OCI-LY7 (cell line): ENCODE data around the gene CHRDL1. TPM values are rescaled to one million over a fixed set of nuclear protein-coding genes. Genes with fewer than 3 reads are reported as not detected.

Experiments used
- BruUV-seq: library from RNA; stranded (reverse); fragments of 400-500 nt; replicated peaks from 2 replicates; lab custom pipeline; 2021; lab: Mats Ljungman, UMichigan
- CTCF ChIA-PET: fragments of 300-600 bp; sonication (Branson Sonifier 250); formaldehyde crosslinking; loops from one replicate; lab custom pipeline; 2022; ENCODE audit warnings: antibody characterized with exemption; ENCODE audit not compliant: unreplicated experiment; lab: Charles Lee
- POLR2A ChIA-PET: fragments of 300-600 bp; sonication (Branson Sonifier 250); formaldehyde crosslinking; loops from one replicate; lab custom pipeline; 2022; ENCODE audit warnings: antibody characterized with exemption; lab: Charles Lee
- DNase-seq: peaks from one replicate; pipeline ENCODE4 v3.0.0-alpha.2; 2015; ENCODE audit warnings: low spot score
- H2AFZ ChIP-seq: fragments of 200-600 bp; sonication (generic), shearing (Covaris generic); 2 replicates; pipeline ENCODE4 v1.6.1; 2014; ENCODE audit warnings: mild to moderate bottlenecking, antibody characterized with exemption, low read length, moderate library complexity
- H3K27ac ChIP-seq: fragments of 200-600 bp; sonication (generic); 2 replicates; pipeline ENCODE4 v1.5.1; 2014; ENCODE audit warnings: mixed run types, low read depth, mild to moderate bottlenecking, moderate library complexity, low read length, inconsistent platforms; ENCODE audit not compliant: poor library complexity, severe bottlenecking
- H3K36me3 ChIP-seq: fragments of 200-600 bp; sonication (generic); 2 replicates; pipeline ENCODE4 v1.6.1; 2014; ENCODE audit warnings: mild to moderate bottlenecking, antibody characterized with exemption, low read length, moderate library complexity, mixed read lengths; ENCODE audit not compliant: insufficient read depth
- H3K4me1 ChIP-seq: fragments of 200-600 bp; sonication (generic); 2 replicates; pipeline ENCODE4 v1.5.1; 2014; ENCODE audit warnings: mild to moderate bottlenecking, low read length; ENCODE audit not compliant: insufficient read depth, poor library complexity, severe bottlenecking
- H3K4me2 ChIP-seq: fragments of 200-600 bp; sonication (generic); 2 replicates; pipeline ENCODE4 v1.6.1; 2014; ENCODE audit warnings: mild to moderate bottlenecking, low read length
- H3K4me3 ChIP-seq: fragments of 200-600 bp; sonication (generic); 2 replicates; pipeline ENCODE4 v1.5.1; 2014; ENCODE audit warnings: mild to moderate bottlenecking, low read depth, low read length; ENCODE audit not compliant: poor library complexity, severe bottlenecking
- H3K79me2 ChIP-seq: fragments of 200-600 bp; sonication (generic); 2 replicates; pipeline ENCODE4 v1.6.1; 2016; ENCODE audit warnings: low read depth, mild to moderate bottlenecking, low read length, moderate library complexity, mixed read lengths; ENCODE audit not compliant: insufficient read depth
- H3K9me2 ChIP-seq: fragments of 200-600 bp; sonication (generic); 2 replicates; pipeline ENCODE4 v1.6.1; 2016; ENCODE audit warnings: mild to moderate bottlenecking, low read length, mixed read lengths; ENCODE audit not compliant: insufficient read depth
- H3K9me3 ChIP-seq: fragments of 200-600 bp; sonication (generic); 2 replicates; pipeline ENCODE4 v1.6.1; 2014; ENCODE audit warnings: mild to moderate bottlenecking, mixed run types, low read length, mixed read lengths
- H4K20me1 ChIP-seq: fragments of 200-600 bp; sonication (generic); 2 replicates; pipeline ENCODE4 v1.6.1; 2014; ENCODE audit warnings: mild to moderate bottlenecking, antibody characterized with exemption, low read length, moderate library complexity, mixed read lengths; ENCODE audit not compliant: insufficient read depth
- CTCF ChIP-seq: fragments of 200-600 bp; sonication (generic); conservative IDR thresholded peaks from 2 replicates; pipeline ENCODE4 v1.5.1; 2014; ENCODE audit warnings: mild to moderate bottlenecking, antibody characterized with exemption, low read length, moderate library complexity, mixed read lengths
- EZH2phosphoT487 ChIP-seq: fragments of 200-600 bp; sonication (generic); IDR thresholded peaks from 2 replicates; pipeline ENCODE4 v1.6.1; 2018; ENCODE audit warnings: low read depth, borderline replicate concordance, mild to moderate bottlenecking, mixed run types, antibody characterized with exemption, low read length, moderate library complexity, mixed read lengths
- intact Hi-C: fragments of 100-400 bp; cut with micrococcal nuclease; formaldehyde crosslinking; loops from one replicate; pipeline ENCODE4 v1.10.0; 2022; ENCODE audit not compliant: unreplicated experiment
- total RNA-seq, 2 experiments: library from RNA; depleted of rRNA in 1 of 2; stranded (reverse); fragments of >200 nt in 1 of 2; shearing (Covaris generic) in 1 of 2; gene quantifications; 2 replicates each; pipeline ENCODE4 v1.2.3, GENCODE V29; 2014 to 2022

CHRDL1 gene
- total RNA-seq, 2 experiments from 2014 or later: not detected

GRCh38 chrX:110671068-110671803 is 124.4 kb downstream of the CHRDL1 start:
- Histone ChIP-seq H3K36me3 (no peaks in the 10 kb centered on the region), H3K4me2 (no peak overlapping the region), H4K20me1 (no peaks in the 10 kb centered on the region), H3K4me1 (no peaks in the 10 kb centered on the region), H3K4me3 (no peak overlapping the region), H3K79me2 (no peaks in the 10 kb centered on the region), H3K9me2 (no peaks in the 10 kb centered on the region), H3K9me3 (no peaks in the 10 kb centered on the region), H2AFZ (no peak overlapping the region), H3K27ac (no peak overlapping the region)
- intact Hi-C loops: no loop called here
- TF ChIP-seq EZH2phosphoT487: no peak
- no peak for TF ChIP-seq CTCF
- DNase-seq: no peak
- ChIA-PET CTCF (no interaction called here), POLR2A (no interaction called here)
- BruUV-seq: no TSS peak

GRCh38 chrX:110669572-110669971 is 126.0 kb downstream of the CHRDL1 start:
- intact Hi-C loops: no loop called here
- TF ChIP-seq CTCF: no peak
- TF ChIP-seq EZH2phosphoT487: no peak
- BruUV-seq: no TSS peak

GRCh38 chrX:110667706-110668105 is 127.9 kb downstream of the CHRDL1 start:
- Histone ChIP-seq H3K27ac (no peak overlapping the region), H3K9me3 (no peaks in the 10 kb centered on the region), H3K36me3 (no peaks in the 10 kb centered on the region), H3K9me2 (no peaks in the 10 kb centered on the region), H3K4me3 (no peak overlapping the region), H3K4me1 (no peaks in the 10 kb centered on the region), H4K20me1 (no peaks in the 10 kb centered on the region), H3K4me2 (no peak overlapping the region), H2AFZ (no peak overlapping the region), H3K79me2 (no peaks in the 10 kb centered on the region)
- intact Hi-C loops: no loop called here
- CTCF ChIA-PET: no interaction called here
- no peak for DNase-seq
- BruUV-seq: no TSS peak
- TF ChIP-seq EZH2phosphoT487 (no peak), CTCF (no peak)
- POLR2A ChIA-PET: no interaction called here

More at GRCh38 chrX:110669572-110669971, 126.0 kb downstream of the CHRDL1 start:
- Histone ChIP-seq H3K9me2 (no peaks in the 10 kb centered on the region), H3K9me3 (no peaks in the 10 kb centered on the region), H2AFZ (no peak overlapping the region), H3K27ac (no peak overlapping the region), H3K4me3 (no peak overlapping the region), H3K79me2 (no peaks in the 10 kb centered on the region), H3K36me3 (no peaks in the 10 kb centered on the region), H3K4me2 (no peak overlapping the region), H4K20me1 (no peaks in the 10 kb centered on the region), H3K4me1 (no peaks in the 10 kb centered on the region)
- DNase-seq: no peak
- ChIA-PET POLR2A (no interaction called here), CTCF (no interaction called here)
